Forelimb muscle (tissue), 1 donor: ENCODE data around the gene THUMPD2. TPM values are rescaled to one million over a fixed set of nuclear protein-coding genes. Genes with fewer than 3 reads are reported as not detected.

Source experiments
- polyA plus RNA-seq: library from polyadenylated mRNA; unstranded; fragments of 120-200 nt; gene quantifications from one replicate; pipeline ENCODE4 v1.2.1, GENCODE V29; 2013; ENCODE audit not compliant: insufficient read length

Gene THUMPD2
- polyA plus RNA-seq, 1 donor = 19.7 TPM

Other genes starting within 250 kb of the THUMPD2 start
- 16.3 TPM for gene TMEM178A, start 113.3 kb downstream of the THUMPD2 start, polyA plus RNA-seq